Measurements from ENCODE around the gene DBT.
"Not testable (repeated sequence)": the region's sequence is repeated elsewhere in the genome, so short reads cannot be mapped to it uniquely, and the experiment has no call there.

Gene DBT

GRCh38 chr1:100249537-100250257 is at the start of gene DBT:
Gene DBT (minus strand): TSS chr1:100249834. CDS start chr1:100249820, 14 bp downstream.
- H3K4me3 ChIP-seq (ENCODE audit: low read length): peak within 1 kb of the TSS; percentile 90
- TF ChIP-seq ZNF274 (IDR thresholded peaks at IDR 0.05; ENCODE audit: low read depth, low read length): no peak

GRCh38 chr1:100298512-100298911 is 48.9 kb upstream of the DBT start:
- TF ChIP-seq ZNF274 (IDR thresholded peaks at IDR 0.05; ENCODE audit: low read depth, low read length): no peak
- no peak overlapping the region for H3K4me3 ChIP-seq (ENCODE audit: low read length)

- not testable (repeated sequence) for H3K4me3 ChIP-seq (ENCODE audit: low read length)
These were observed 47.4 kb upstream of the DBT start for GRCh38 chr1:100296997-100297396.

- H3K4me3 ChIP-seq (ENCODE audit: low read length): no peak overlapping the region
- TF ChIP-seq ZNF274 (IDR thresholded peaks at IDR 0.05; ENCODE audit: low read depth, low read length): no peak
These were observed 46.5 kb upstream of the DBT start for GRCh38 chr1:100296140-100296539.

- TF ChIP-seq ZNF274 (IDR thresholded peaks at IDR 0.05; ENCODE audit: low read depth, low read length): no peak
- no peak overlapping the region for H3K4me3 ChIP-seq (ENCODE audit: low read length)
These were observed 43.1 kb upstream of the DBT start for GRCh38 chr1:100292711-100293110.

GRCh38 chr1:100290291-100290690 is 40.7 kb upstream of the DBT start:
- H3K4me3 ChIP-seq (ENCODE audit: low read length): no peak overlapping the region
- no peak for TF ChIP-seq ZNF274 (IDR thresholded peaks at IDR 0.05; ENCODE audit: low read depth, low read length)

GRCh38 chr1:100287162-100287561 is 37.5 kb upstream of the DBT start:
- H3K4me3 ChIP-seq (ENCODE audit: low read length): no peak overlapping the region
- no peak for TF ChIP-seq ZNF274 (IDR thresholded peaks at IDR 0.05; ENCODE audit: low read depth, low read length)

- TF ChIP-seq ZNF274 (IDR thresholded peaks at IDR 0.05; ENCODE audit: low read depth, low read length): no peak
These were observed 35.0 kb upstream of the DBT start for GRCh38 chr1:100284591-100284990.

GRCh38 chr1:100279954-100280682 is 30.5 kb upstream of the DBT start:
- no peak overlapping the region for H3K4me3 ChIP-seq (ENCODE audit: low read length)
- TF ChIP-seq ZNF274 (IDR thresholded peaks at IDR 0.05; ENCODE audit: low read depth, low read length): no peak

More at GRCh38 chr1:100284591-100284990, 35.0 kb upstream of the DBT start:
- H3K4me3 ChIP-seq (ENCODE audit: low read length): no peak overlapping the region

GRCh38 chr1:100279358-100279923 is 29.8 kb upstream of the DBT start:
- H3K4me3 ChIP-seq (ENCODE audit: low read length): no peak overlapping the region

GRCh38 chr1:100277866-100278265 is 28.2 kb upstream of the DBT start:
- no peak overlapping the region for H3K4me3 ChIP-seq (ENCODE audit: low read length)
- no peak for TF ChIP-seq ZNF274 (IDR thresholded peaks at IDR 0.05; ENCODE audit: low read depth, low read length)

More at GRCh38 chr1:100279358-100279923, 29.8 kb upstream of the DBT start:
- no peak for TF ChIP-seq ZNF274 (IDR thresholded peaks at IDR 0.05; ENCODE audit: low read depth, low read length)

- no peak overlapping the region for H3K4me3 ChIP-seq (ENCODE audit: low read length)
- no peak for TF ChIP-seq ZNF274 (IDR thresholded peaks at IDR 0.05; ENCODE audit: low read depth, low read length)
These were observed 18.6 kb upstream of the DBT start for GRCh38 chr1:100268202-100268601.

- TF ChIP-seq ZNF274 (IDR thresholded peaks at IDR 0.05; ENCODE audit: low read depth, low read length): no peak
- peak overlapping the region; percentile 96 for H3K4me3 ChIP-seq (ENCODE audit: low read length)
These were observed 17.6 kb upstream of the DBT start for GRCh38 chr1:100267284-100267683.

- peak overlapping the region; percentile 96 for H3K4me3 ChIP-seq (ENCODE audit: low read length)
- no peak for TF ChIP-seq ZNF274 (IDR thresholded peaks at IDR 0.05; ENCODE audit: low read depth, low read length)
These were observed 17.1 kb upstream of the DBT start for GRCh38 chr1:100266741-100267140.
